Panc1 (cell line): ENCODE measurements around the gene ANG. TPM values are rescaled to one million over a fixed set of nuclear protein-coding genes. Genes with fewer than 3 reads are reported as not detected.
A peak's percentile ranks its signal among the peaks of the same experiment; 100 is the strongest.

Experiments used
- ATAC-seq: fragments of 200-7000 bp; cut with Tn5 transposase; 2 replicates; pipeline ENCODE4 v1.9.1; 2020; ENCODE audit warnings: mild to moderate bottlenecking, moderate library complexity
- BruUV-seq: library from RNA; stranded (reverse); fragments of 400-500 nt; replicated peaks from 2 replicates; lab custom pipeline; 2021; lab: Mats Ljungman, UMichigan
- CTCF ChIA-PET: fragments of 300-600 bp; sonication (Branson Sonifier 250); formaldehyde crosslinking; loops from one replicate; lab custom pipeline; 2022; ENCODE audit warnings: antibody characterized with exemption; lab: Charles Lee
- POLR2A ChIA-PET: fragments of 300-600 bp; sonication (Branson Sonifier 250); formaldehyde crosslinking; loops from one replicate; lab custom pipeline; 2022; ENCODE audit warnings: antibody characterized with exemption; lab: Charles Lee
- DNase-seq: peaks from one replicate; pipeline ENCODE4 v3.0.0-alpha.2; 2010; ENCODE audit warnings: low read depth, low spot score
- H3K27ac ChIP-seq: 2 replicates; pipeline ENCODE4 v1.5.1; 2011; ENCODE audit warnings: mild to moderate bottlenecking, low read length, inconsistent platforms
- H3K27me3 ChIP-seq: fragments of 200-500 bp; sonication (Bioruptor generic); 2 replicates; pipeline ENCODE4 v1.6.0; 2014; ENCODE audit warnings: low read length, inconsistent platforms; ENCODE audit not compliant: control insufficient read depth, insufficient read depth
- H3K36me3 ChIP-seq: fragments of 200-500 bp; sonication (Bioruptor generic); 2 replicates; pipeline ENCODE4 v1.5.1; 2014; ENCODE audit warnings: inconsistent platforms, mild to moderate bottlenecking, low read length, moderate library complexity; ENCODE audit not compliant: control insufficient read depth, insufficient read depth
- H3K4me1 ChIP-seq: 2 replicates; pipeline ENCODE4 v1.5.1; 2011; ENCODE audit warnings: inconsistent platforms, mild to moderate bottlenecking, low read length, moderate library complexity; ENCODE audit not compliant: control insufficient read depth, insufficient read depth
- H3K4me3 ChIP-seq, 2 experiments: 2 replicates each; pipeline ENCODE4 v1.5.1; 2011 to 2012; ENCODE audit warnings: low read depth in 2 of 2, low read length in 2 of 2, mild to moderate bottlenecking in 2 of 2, inconsistent platforms in 1 of 2, moderate library complexity in 1 of 2
- H3K9me3 ChIP-seq: fragments of 200-500 bp; sonication (Bioruptor generic); 2 replicates; pipeline ENCODE4 v1.5.1; 2014; ENCODE audit warnings: low read depth, mild to moderate bottlenecking, inconsistent platforms, low read length, moderate library complexity; ENCODE audit not compliant: control insufficient read depth, insufficient read depth
- POLR2AphosphoS5 ChIP-seq: IDR thresholded peaks from 2 replicates; pipeline ENCODE4 v1.6.1; 2012; ENCODE audit warnings: mild to moderate bottlenecking, low read depth, low read length, moderate library complexity
- SIN3A ChIP-seq: IDR thresholded peaks from 2 replicates; pipeline ENCODE4 v1.6.1; 2012; ENCODE audit warnings: low read depth, mild to moderate bottlenecking, low read length, moderate library complexity, borderline replicate concordance; ENCODE audit not compliant: insufficient read depth
- TCF7L2 ChIP-seq: IDR thresholded peaks from 2 replicates; pipeline ENCODE4 v1.6.1; 2011; ENCODE audit warnings: mild to moderate bottlenecking, low read depth, low read length, inconsistent platforms
- in situ Hi-C: cut with HindIII; loops from 2 replicates; pipeline ENCODE4 v1.10.0; 2016; ENCODE audit warnings: low sequenced_read_pairs, low pct_unique_long_range_greater_than_20kb
- intact Hi-C: fragments of 100-400 bp; cut with micrococcal nuclease; formaldehyde crosslinking; loops from one replicate; pipeline ENCODE4 v1.10.0; 2022; ENCODE audit not compliant: unreplicated experiment
- total RNA-seq: library from RNA; stranded (reverse); gene quantifications from one replicate; pipeline ENCODE4 v1.2.1, GENCODE V29; 2021; ENCODE audit not compliant: unreplicated experiment
- TF ChIP-seq, protein P1 (sequence below), 2 experiments: IDR thresholded peaks; 2 replicates each; pipeline ENCODE4 v1.6.1; 2011 to 2012; ENCODE audit warnings: low read depth in 2 of 2, control low read depth in 1 of 2, low read length in 1 of 2, mild to moderate bottlenecking in 1 of 2, moderate library complexity in 1 of 2; ENCODE audit not compliant: insufficient read depth in 1 of 2
- TF ChIP-seq, protein P2 (sequence below): fragments of 450-650 bp; IDR thresholded peaks from 2 replicates; pipeline ENCODE4 v1.5.1; 2017; ENCODE audit warnings: mild to moderate bottlenecking

ANG gene
- total RNA-seq, 1 experiment from 2014 or later, result 1.9 TPM

DNA sequence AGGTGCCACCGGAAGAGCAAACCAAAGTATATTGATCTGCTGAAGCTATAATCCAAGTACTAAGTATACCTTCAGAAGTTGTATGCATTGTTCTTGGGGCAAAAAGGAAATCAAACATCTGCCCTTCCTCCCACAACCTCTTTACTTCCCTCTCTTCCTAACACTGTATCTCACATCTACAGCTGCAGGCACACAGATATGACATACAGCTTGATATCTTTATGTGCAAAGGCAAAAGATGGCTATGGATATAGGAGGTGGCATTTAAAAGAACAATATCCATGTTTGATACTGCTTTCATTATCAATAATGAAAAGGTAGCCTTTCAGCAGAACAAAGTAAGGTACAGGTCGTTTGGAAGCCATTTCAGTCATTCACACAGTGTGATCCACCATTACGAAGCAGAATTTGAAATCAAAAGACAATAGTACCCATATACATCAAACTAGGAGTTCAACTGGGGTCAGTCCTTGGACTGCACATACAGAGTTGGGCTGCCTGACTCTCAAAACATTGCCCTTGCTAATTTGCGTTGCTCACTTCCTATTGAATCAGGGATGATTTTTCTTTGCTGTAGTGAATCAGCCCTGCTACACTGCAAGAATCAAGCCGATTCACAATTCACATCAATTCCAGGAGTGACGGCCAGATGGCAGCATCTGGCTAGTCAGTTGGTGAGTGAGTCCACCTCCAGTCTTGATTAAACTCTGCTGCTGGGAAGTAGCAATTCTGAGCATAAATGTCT, 8.9 kb downstream of the ANG start:
- H3K36me3 ChIP-seq, result no peaks in the 10 kb centered on the region
- no peak overlapping the region for H3K27ac ChIP-seq
- H3K9me3 ChIP-seq, result no peaks in the 10 kb centered on the region
- in situ Hi-C loops, result no loop called here
- intact Hi-C loops, result loop anchor here (2.0 to 5.0 kb wide), 2 partner anchors 157 to 275 kb away; no protein-coding TSS in a partner anchor
- DNase-seq, result peak; percentile 73
- H3K27me3 ChIP-seq, result no peaks in the 10 kb centered on the region
- ATAC-seq, result peak; percentile 92
- BruUV-seq, result no TSS peak
- ChIA-PET POLR2A (no interaction called here), CTCF (interaction anchor here (1.0 to 1.7 kb wide), 2 partner anchors 158 to 274 kb away, joined by 5 to 6 read pairs; no protein-coding TSS in a partner anchor)
- H3K4me1 ChIP-seq, result no peaks in the 10 kb centered on the region; the same call in 1 of the 2 replicates
- TF ChIP-seq TCF7L2 (no peak), POLR2AphosphoS5 (no peak), SIN3A (no peak)
- TF ChIP-seq, protein P1, sequence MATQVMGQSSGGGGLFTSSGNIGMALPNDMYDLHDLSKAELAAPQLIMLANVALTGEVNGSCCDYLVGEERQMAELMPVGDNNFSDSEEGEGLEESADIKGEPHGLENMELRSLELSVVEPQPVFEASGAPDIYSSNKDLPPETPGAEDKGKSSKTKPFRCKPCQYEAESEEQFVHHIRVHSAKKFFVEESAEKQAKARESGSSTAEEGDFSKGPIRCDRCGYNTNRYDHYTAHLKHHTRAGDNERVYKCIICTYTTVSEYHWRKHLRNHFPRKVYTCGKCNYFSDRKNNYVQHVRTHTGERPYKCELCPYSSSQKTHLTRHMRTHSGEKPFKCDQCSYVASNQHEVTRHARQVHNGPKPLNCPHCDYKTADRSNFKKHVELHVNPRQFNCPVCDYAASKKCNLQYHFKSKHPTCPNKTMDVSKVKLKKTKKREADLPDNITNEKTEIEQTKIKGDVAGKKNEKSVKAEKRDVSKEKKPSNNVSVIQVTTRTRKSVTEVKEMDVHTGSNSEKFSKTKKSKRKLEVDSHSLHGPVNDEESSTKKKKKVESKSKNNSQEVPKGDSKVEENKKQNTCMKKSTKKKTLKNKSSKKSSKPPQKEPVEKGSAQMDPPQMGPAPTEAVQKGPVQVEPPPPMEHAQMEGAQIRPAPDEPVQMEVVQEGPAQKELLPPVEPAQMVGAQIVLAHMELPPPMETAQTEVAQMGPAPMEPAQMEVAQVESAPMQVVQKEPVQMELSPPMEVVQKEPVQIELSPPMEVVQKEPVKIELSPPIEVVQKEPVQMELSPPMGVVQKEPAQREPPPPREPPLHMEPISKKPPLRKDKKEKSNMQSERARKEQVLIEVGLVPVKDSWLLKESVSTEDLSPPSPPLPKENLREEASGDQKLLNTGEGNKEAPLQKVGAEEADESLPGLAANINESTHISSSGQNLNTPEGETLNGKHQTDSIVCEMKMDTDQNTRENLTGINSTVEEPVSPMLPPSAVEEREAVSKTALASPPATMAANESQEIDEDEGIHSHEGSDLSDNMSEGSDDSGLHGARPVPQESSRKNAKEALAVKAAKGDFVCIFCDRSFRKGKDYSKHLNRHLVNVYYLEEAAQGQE (IDR thresholded peaks at IDR 0.05; ENCODE audit: insufficient read depth in 1 of 2, low read depth in 2 of 2, low read length in 1 of 2), result no peak
- TF ChIP-seq, protein P2, sequence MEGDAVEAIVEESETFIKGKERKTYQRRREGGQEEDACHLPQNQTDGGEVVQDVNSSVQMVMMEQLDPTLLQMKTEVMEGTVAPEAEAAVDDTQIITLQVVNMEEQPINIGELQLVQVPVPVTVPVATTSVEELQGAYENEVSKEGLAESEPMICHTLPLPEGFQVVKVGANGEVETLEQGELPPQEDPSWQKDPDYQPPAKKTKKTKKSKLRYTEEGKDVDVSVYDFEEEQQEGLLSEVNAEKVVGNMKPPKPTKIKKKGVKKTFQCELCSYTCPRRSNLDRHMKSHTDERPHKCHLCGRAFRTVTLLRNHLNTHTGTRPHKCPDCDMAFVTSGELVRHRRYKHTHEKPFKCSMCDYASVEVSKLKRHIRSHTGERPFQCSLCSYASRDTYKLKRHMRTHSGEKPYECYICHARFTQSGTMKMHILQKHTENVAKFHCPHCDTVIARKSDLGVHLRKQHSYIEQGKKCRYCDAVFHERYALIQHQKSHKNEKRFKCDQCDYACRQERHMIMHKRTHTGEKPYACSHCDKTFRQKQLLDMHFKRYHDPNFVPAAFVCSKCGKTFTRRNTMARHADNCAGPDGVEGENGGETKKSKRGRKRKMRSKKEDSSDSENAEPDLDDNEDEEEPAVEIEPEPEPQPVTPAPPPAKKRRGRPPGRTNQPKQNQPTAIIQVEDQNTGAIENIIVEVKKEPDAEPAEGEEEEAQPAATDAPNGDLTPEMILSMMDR, result peak; percentile 80
- no peak overlapping the region for H3K4me3 ChIP-seq

DNA sequence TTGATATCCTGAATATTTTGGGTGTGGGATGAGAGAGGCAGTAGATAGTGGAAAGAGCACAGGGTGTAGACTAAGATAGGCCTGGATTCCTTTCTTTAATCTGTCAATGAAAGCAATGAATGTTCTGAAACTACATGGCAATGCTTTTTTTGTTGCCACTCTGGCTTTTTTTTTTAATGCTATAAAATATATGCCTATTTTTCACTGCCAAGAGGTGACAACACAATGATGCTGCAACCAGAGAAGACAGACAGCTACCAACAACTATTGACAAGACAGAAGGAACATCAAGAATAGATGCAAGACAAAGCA, 9.4 kb downstream of the ANG start:
- in situ Hi-C loops, result no loop called here
- TF ChIP-seq, protein P2, result peak; percentile 51
- TF ChIP-seq SIN3A, result no peak
- Histone ChIP-seq H3K27ac (no peak overlapping the region), H3K4me1 (no peaks in the 10 kb centered on the region; the same call in 1 of the 2 replicates), H3K4me3 (no peak overlapping the region), H3K9me3 (no peaks in the 10 kb centered on the region), H3K27me3 (no peaks in the 10 kb centered on the region), H3K36me3 (no peaks in the 10 kb centered on the region)
- intact Hi-C loops, result loop anchor here (5.0 kb wide), 1 partner anchor 274 kb away; no protein-coding TSS in a partner anchor
- no peak for ATAC-seq
- CTCF ChIA-PET, result no interaction called here
- no peak for DNase-seq
- POLR2A ChIA-PET, result no interaction called here
- BruUV-seq, result no TSS peak
